H1 (cell line): ENCODE data around the gene C6orf62. TPM values are rescaled to one million over a fixed set of nuclear protein-coding genes. Genes with fewer than 3 reads are reported as not detected.

ENCODE experiments used
- EP300 ChIP-seq, 2 experiments: IDR thresholded peaks; 1 replicate in 1 of 2; 2 replicates in 1 of 2; pipeline ENCODE4 v1.6.1; 2011 to 2012; ENCODE audit warnings: low read depth in 2 of 2, low read length in 2 of 2, mild to moderate bottlenecking in 2 of 2, borderline replicate concordance in 1 of 2, inconsistent platforms in 1 of 2, moderate library complexity in 1 of 2
- GTF2F1 ChIP-seq: IDR thresholded peaks from 2 replicates; pipeline ENCODE4 v1.6.1; 2012; ENCODE audit warnings: low read depth, low read length, improper control_type of control experiment, borderline replicate concordance
- RBBP5 ChIP-seq: IDR thresholded peaks from 2 replicates; pipeline ENCODE4 v1.7.1; 2012; ENCODE audit warnings: low read depth, mild to moderate bottlenecking, inconsistent platforms, low read length, moderate library complexity, borderline replicate concordance
- SAP30 ChIP-seq: fragments of 300-600 bp; sonication (generic); IDR thresholded peaks from 2 replicates; pipeline ENCODE4 v1.7.1; 2012; ENCODE audit warnings: low read length, moderate library complexity, mild to moderate bottlenecking, inconsistent platforms; ENCODE audit not compliant: insufficient read depth, insufficient replicate concordance
- polyA plus RNA-seq, 7 experiments: library from polyadenylated mRNA; depleted of rRNA in 3 of 7; stranded (reverse) in 5 of 7; unstranded in 2 of 7; fragments of >200 nt in 5 of 7; fragments of 200-250 nt in 2 of 7; gene quantifications; 1 replicate in 5 of 7; 2 replicates in 1 of 7; 4 replicates in 1 of 7; pipeline versions ENCODE4 v1.2.1 to v1.2.3, GENCODE V29; 2011 to 2013; ENCODE audit warnings: missing spikeins in 2 of 7, mixed read lengths in 2 of 7
- total RNA-seq: library from RNA; stranded (reverse); fragmentation: NEBNext Ultra II Directional; extraction: Animal tissue kit (Norgen Biotek cat#: 25700); gene quantifications from 2 replicates; pipeline ENCODE4 v1.2.1, GENCODE V29; 2021
- TF ChIP-seq, protein P1 (sequence below): IDR thresholded peaks from 2 replicates; pipeline ENCODE4 v1.6.1; 2012; ENCODE audit warnings: low read length, inconsistent platforms

Gene C6orf62
- total and polyA plus RNA-seq, 2 of the 8 experiments (the other 6 are each of a cell fraction or from before 2014, with no cell fraction given) = 25.6 to 101 TPM

DNA sequence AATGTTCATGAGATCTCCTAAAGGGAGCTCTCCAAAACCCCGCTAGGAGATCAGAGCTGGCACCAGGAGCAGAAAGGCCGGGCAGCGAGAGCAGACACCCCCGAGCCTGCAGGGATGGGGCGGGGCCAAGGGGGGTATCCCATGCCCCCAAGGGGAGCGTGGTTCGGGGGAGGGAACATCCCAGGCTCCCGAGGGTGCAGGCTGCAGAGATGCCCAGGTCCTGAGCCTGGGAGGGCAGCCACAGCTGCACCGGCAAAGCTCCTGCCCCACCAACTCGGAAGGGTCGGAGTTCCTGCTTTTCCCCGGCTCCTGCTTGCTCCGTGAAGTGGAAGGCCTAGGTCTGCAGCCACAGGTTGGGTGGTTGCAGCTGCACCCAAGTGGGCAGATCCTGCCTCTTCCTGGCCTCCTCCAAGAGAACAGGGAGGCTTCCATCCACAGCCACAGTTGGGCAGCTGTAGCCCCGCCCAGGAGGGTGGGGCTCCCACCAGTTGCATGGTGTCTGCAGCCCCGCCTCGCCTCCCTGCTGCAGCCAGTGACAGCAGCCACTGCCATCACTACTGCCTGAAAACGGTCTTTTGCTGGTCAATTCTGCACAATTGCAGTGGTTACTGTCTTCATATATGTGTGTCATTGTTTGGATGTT is 42.4 kb upstream of the C6orf62 start (continued):
- TF ChIP-seq, protein P1, sequence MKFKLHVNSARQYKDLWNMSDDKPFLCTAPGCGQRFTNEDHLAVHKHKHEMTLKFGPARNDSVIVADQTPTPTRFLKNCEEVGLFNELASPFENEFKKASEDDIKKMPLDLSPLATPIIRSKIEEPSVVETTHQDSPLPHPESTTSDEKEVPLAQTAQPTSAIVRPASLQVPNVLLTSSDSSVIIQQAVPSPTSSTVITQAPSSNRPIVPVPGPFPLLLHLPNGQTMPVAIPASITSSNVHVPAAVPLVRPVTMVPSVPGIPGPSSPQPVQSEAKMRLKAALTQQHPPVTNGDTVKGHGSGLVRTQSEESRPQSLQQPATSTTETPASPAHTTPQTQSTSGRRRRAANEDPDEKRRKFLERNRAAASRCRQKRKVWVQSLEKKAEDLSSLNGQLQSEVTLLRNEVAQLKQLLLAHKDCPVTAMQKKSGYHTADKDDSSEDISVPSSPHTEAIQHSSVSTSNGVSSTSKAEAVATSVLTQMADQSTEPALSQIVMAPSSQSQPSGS = no peak
- no peak for TF ChIP-seq SAP30
- TF ChIP-seq EP300 (IDR thresholded peaks at IDR 0.05; ENCODE audit: borderline replicate concordance in 1 of 2, low read depth in 2 of 2, low read length in 2 of 2) = no peak
- no peak for TF ChIP-seq RBBP5
- no peak for TF ChIP-seq GTF2F1
